ENCODE results near the gene CHI3L1.

GRCh38 chr1:203199481-203199815, 12.9 kb upstream of the CHI3L1 start:
- TF ChIP-seq EZH2phosphoT487 (IDR thresholded peaks at IDR 0.05; ENCODE audit: insufficient read depth, low read depth), result no peak
- no peak for TF ChIP-seq EZH2 (IDR thresholded peaks at IDR 0.05; ENCODE audit: insufficient read depth, poor library complexity, severe bottlenecking)

Measured in GM23248 (cell line).